ENCODE results near the gene COL18A1. TPM values are rescaled to one million over a fixed set of nuclear protein-coding genes. Genes with fewer than 3 reads are reported as not detected.
"Not testable (repeated sequence)": the region's sequence is repeated elsewhere in the genome, so short reads cannot be mapped to it uniquely, and the experiment has no call there.

The COL18A1 gene
- total RNA-seq, 1 donor from 2014 or later, result 302 TPM

DNA sequence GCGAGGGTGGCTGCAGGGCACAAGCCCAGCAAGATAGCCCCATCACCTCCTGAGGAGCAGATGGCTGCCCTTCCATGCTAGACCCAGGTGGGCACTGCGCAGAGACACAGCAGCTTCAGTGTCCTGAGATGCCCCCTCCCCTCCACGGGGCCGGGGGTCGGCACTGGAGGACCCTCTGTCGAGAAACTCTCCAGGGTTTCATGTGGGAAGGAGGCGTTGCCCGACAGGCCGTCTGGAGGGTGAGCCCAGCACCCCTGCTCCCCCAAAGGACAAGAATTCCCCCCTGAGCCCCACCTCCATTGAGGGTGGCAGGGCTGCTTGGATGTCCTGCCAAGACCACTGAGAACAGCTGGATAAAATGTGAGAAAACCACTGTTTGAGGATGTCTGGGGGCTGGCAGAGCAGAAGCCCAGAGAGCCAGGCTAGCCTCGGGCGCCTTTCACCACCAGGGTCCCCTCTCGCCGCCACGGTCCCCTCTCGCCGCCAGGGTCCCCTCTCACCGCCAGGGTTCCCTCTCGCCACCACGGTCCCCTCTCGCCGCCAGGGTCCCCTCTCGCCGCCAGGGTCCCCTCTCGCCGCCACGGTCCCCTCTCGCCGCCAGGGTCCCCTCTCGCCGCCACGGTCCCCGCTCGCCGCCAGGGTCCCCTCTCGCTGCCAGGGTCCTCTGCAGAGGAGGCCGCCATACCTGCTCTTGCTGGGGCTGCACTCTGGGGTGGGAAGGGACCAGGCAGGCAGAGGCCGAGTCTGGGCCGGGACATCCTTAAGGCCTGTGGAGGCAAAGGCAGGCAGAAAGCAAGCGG, 93.1 kb downstream of the COL18A1 start:
- H3K4me3 Mint-ChIP-seq, result no peak overlapping the region
- H3K4me1 Mint-ChIP-seq, result no peaks in the 10 kb centered on the region
- TF ChIP-seq, protein P1, sequence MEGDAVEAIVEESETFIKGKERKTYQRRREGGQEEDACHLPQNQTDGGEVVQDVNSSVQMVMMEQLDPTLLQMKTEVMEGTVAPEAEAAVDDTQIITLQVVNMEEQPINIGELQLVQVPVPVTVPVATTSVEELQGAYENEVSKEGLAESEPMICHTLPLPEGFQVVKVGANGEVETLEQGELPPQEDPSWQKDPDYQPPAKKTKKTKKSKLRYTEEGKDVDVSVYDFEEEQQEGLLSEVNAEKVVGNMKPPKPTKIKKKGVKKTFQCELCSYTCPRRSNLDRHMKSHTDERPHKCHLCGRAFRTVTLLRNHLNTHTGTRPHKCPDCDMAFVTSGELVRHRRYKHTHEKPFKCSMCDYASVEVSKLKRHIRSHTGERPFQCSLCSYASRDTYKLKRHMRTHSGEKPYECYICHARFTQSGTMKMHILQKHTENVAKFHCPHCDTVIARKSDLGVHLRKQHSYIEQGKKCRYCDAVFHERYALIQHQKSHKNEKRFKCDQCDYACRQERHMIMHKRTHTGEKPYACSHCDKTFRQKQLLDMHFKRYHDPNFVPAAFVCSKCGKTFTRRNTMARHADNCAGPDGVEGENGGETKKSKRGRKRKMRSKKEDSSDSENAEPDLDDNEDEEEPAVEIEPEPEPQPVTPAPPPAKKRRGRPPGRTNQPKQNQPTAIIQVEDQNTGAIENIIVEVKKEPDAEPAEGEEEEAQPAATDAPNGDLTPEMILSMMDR (IDR thresholded peaks at IDR 0.05; ENCODE audit: unreplicated experiment), result no peak
- DNase-seq (ENCODE audit: low spot score in 2 of 2, unreplicated experiment in 2 of 2), result no peak
- H3K36me3 Mint-ChIP-seq, result peaks cover 25% of the 10 kb centered on the region
- H3K27ac Mint-ChIP-seq, result no peak overlapping the region
- H3K9me3 Mint-ChIP-seq, result peaks cover 7% of the 10 kb centered on the region
- H3K27me3 Mint-ChIP-seq (ENCODE audit: low read depth), result no peaks in the 10 kb centered on the region

DNA sequence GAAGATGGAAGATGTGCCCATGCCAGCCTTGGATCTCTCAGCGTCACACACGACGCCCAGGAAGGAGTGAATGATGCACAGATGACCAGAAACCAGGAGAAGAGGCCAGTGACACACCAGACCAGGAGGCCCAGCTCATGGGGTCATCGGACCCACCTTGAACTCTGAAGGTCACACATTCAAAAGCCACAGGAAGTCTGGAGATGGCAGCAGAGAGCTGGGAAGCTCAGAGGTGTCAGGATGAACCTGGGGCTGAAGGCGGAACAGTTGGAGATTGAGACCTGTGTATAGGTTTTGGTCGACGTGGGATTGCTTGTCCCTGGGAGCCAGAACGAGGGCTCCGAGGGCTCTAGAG, 93.7 kb downstream of the COL18A1 start:
- Mint-ChIP-seq H3K9me3 (peaks cover 7% of the 10 kb centered on the region), H3K4me3 (no peak overlapping the region), H3K27me3 (ENCODE audit: low read depth) (no peaks in the 10 kb centered on the region), H3K36me3 (peaks cover 25% of the 10 kb centered on the region), H3K27ac (no peak overlapping the region), H3K4me1 (no peaks in the 10 kb centered on the region)
- no peak for DNase-seq (ENCODE audit: low spot score in 2 of 2, unreplicated experiment in 2 of 2)
- TF ChIP-seq, protein P1 (IDR thresholded peaks at IDR 0.05; ENCODE audit: unreplicated experiment), result no peak

- H3K27ac Mint-ChIP-seq, result no peak overlapping the region
- H3K4me1 Mint-ChIP-seq, result no peaks in the 10 kb centered on the region
- TF ChIP-seq, protein P1 (IDR thresholded peaks at IDR 0.05; ENCODE audit: unreplicated experiment), result no peak
- no peaks in the 10 kb centered on the region for H3K27me3 Mint-ChIP-seq (ENCODE audit: low read depth)
- no peak for DNase-seq (ENCODE audit: low spot score in 2 of 2, unreplicated experiment in 2 of 2)
- H3K4me3 Mint-ChIP-seq, result no peak overlapping the region
- peaks cover 25% of the 10 kb centered on the region for H3K36me3 Mint-ChIP-seq
- H3K9me3 Mint-ChIP-seq, result peaks cover 7% of the 10 kb centered on the region
Measured at GRCh38 chr21:45499201-45499750, 94.3 kb downstream of the COL18A1 start.

DNA sequence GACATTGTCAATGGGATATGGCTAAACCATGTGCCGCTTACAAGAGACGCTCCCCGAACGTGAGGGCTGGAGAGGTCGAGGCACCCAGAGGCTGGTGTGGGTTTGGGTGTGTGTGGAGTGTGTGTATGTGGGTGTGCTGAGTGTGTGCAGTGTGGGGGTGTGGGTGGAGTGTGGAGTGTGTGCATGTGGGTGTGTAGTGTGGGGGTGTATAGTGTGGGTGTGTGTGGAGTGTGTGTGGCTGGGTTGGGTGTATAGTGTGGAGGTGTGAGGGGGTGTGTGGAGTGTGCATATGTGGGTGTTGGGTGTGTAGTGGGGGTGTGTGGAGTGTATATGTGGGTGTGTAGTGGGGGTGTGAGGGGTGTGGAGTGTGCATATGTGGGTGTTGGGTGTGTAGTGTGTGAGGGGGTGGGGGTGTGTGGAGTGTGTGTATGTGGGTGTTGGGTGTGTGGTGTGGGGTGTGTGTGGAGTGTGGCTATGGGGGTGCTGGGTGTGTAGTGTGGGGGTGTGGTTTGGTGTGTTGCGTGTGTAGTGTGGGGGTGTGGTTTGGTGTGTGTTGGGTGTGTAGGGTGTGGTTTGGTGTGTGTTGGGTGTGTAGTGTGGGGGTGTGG, 95.1 kb downstream of the COL18A1 start:
- TF ChIP-seq, protein P1 (IDR thresholded peaks at IDR 0.05; ENCODE audit: unreplicated experiment), result no peak
- H3K27ac Mint-ChIP-seq, result no peak overlapping the region
- DNase-seq (ENCODE audit: low spot score in 2 of 2, unreplicated experiment in 2 of 2), result no peak

GRCh38 chr21:45501081-45502005, 96.4 kb downstream of the COL18A1 start:
- not testable (repeated sequence) for H3K9me3 Mint-ChIP-seq; H3K27ac Mint-ChIP-seq; H3K4me1 Mint-ChIP-seq; H3K4me3 Mint-ChIP-seq; H3K27me3 Mint-ChIP-seq (ENCODE audit: low read depth); DNase-seq (ENCODE audit: low spot score in 2 of 2, unreplicated experiment in 2 of 2)
- peaks cover 20% of the 10 kb centered on the region for H3K36me3 Mint-ChIP-seq

More for the DNA sequence above, 95.1 kb downstream of the COL18A1 start:
- Mint-ChIP-seq H3K27me3 (ENCODE audit: low read depth) (no peaks in the 10 kb centered on the region), H3K9me3 (peaks cover 7% of the 10 kb centered on the region), H3K4me1 (no peaks in the 10 kb centered on the region), H3K36me3 (peaks cover 25% of the 10 kb centered on the region), H3K4me3 (no peak overlapping the region)

Data from mesothelial cell of epicardium (in vitro differentiated cells).